ENCODE data around the gene KRT31. TPM values are rescaled to one million over a fixed set of nuclear protein-coding genes. Genes with fewer than 3 reads are reported as not detected.

The KRT31 gene
- total and polyA plus RNA-seq, 2 of the 4 experiments (the other 2 are of a cell fraction) = 0.05 TPM; not detected in 1

DNA sequence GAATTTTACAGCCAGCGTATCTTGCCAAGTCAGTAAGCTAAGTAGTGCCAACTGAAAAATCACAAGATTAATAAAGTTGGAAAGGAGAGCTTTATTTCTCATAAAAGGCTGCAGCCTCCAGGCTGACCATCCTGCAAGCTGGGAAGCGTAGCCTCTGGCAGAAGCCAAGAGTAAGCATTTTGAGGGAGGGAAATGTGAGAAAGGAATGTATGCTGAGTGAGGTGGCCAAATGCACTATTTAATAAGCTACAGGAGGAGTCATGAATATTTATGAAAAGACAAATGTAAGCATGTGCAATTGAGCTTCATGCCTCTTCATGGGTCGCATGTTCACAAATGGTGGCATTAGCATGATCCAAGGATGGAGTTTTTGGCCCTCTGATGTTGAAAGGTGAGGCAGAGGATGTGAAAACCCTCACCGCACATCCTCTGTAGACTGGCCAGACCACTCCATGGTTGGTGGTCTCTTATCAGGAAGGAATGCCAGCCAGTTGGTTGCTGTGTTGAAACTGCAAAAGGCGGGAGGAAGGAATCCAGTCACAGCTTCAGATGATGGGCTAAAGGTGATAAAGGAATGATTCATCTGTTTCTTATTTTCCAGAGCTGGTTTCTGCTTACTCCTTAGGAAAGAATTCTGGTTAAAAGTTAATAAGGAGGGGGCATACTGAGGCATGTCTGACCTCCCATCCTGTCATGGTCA, 37.0 kb downstream of the KRT31 start:
- TF ChIP-seq USF2 (IDR thresholded peaks at IDR 0.05; ENCODE audit: low read depth, low read length) = no peak
- peak; percentile 47 for TF ChIP-seq FOS (IDR thresholded peaks at IDR 0.05; ENCODE audit: low read depth, low read length)
- no peak for TF ChIP-seq RFX5 (IDR thresholded peaks at IDR 0.05; ENCODE audit: low read depth, low read length)
- peak; percentile 37; the same call in 1 of the 2 replicates for TF ChIP-seq CEBPB (IDR thresholded peaks at IDR 0.05; ENCODE audit: low read depth, low read length)
- no peak for TF ChIP-seq MAZ (IDR thresholded peaks at IDR 0.05; ENCODE audit: borderline replicate concordance, low read depth, low read length)
- peak; percentile 59 for DNase-seq
- POLR2A ChIA-PET (ENCODE audit: unreplicated experiment) = no interaction called here

More for the DNA sequence above, 37.0 kb downstream of the KRT31 start:
- H2AK5ac ChIP-seq (ENCODE audit: low read depth, low read length) = peak overlapping the region; percentile 74; the same call in 1 of the 2 replicates
- H2BK120ac ChIP-seq (ENCODE audit: low read depth, low read length) = peak overlapping the region; percentile 64
- peak overlapping the region; percentile 86; the same call in 1 of the 2 replicates for H2BK20ac ChIP-seq (ENCODE audit: low read depth, low read length)
- H2BK15ac ChIP-seq (ENCODE audit: low read depth, low read length) = 0 out of 3 replicates have a peak overlapping the region, but pooled peaks have one; percentile 23
- H4K8ac ChIP-seq (ENCODE audit: low read depth in 2 of 2, low read length in 2 of 2) = no peak overlapping the region; a peak in 1 of 4 replicates
- no peak overlapping the region for H3K56ac ChIP-seq (ENCODE audit: extremely low read depth, insufficient read depth, low read length)
- no peaks in the 10 kb centered on the region for H3K36me3 ChIP-seq (ENCODE audit: control insufficient read depth, insufficient read depth, low read length)
- H3K9me1 ChIP-seq (ENCODE audit: insufficient read depth, low read length) = peaks cover 4% of the 10 kb centered on the region
- intact Hi-C loops (cut with micrococcal nuclease) (no loop called here), in situ Hi-C loops (cut with MboI; ENCODE audit: low sequenced_read_pairs) (no loop called here), dilution Hi-C loops (cut with HindIII; ENCODE audit: low sequenced_read_pairs, unreplicated experiment) (no loop called here)
- H2AK9ac ChIP-seq (replicated peaks; ENCODE audit: low read depth, low read length, poor library complexity) = no peak overlapping the region
- peak; percentile 17 for ATAC-seq (ENCODE audit: low read depth)
- peaks cover 2% of the 10 kb centered on the region; the same call in 1 of the 2 replicates for H3K4me1 ChIP-seq (ENCODE audit: control insufficient read depth, insufficient read depth, low read length)
- H3K14ac ChIP-seq (replicated peaks; ENCODE audit: low read depth, low read length) = peak overlapping the region; percentile 7; the same call in 1 of the 2 replicates
- 92% methylated on average over 2 of the region's 5 CpGs; no CpG with 5 or more reads in 1 of the 2 experiments for WGBS, 2 experiments (ENCODE audit: extremely low coverage in 2 of 2, insufficient read length in 1 of 2)
- H3K9me3 ChIP-seq (ENCODE audit: control insufficient read depth, insufficient read depth, low read length) = peaks cover 5% of the 10 kb centered on the region
- H3K18ac ChIP-seq (ENCODE audit: low read depth, low read length) = peak overlapping the region; percentile 34; the same call in 1 of the 2 replicates
- no peaks in the 10 kb centered on the region for H3K79me1 ChIP-seq (ENCODE audit: low read depth in 1 of 2, low read length in 2 of 2)
- BruUV-seq (replicated peaks) = no TSS peak
- H2BK5ac ChIP-seq (ENCODE audit: low read depth, low read length, poor library complexity, severe bottlenecking) = peak overlapping the region; percentile 87
- no peak overlapping the region for H3K9ac ChIP-seq (ENCODE audit: low read depth, low read length)
- H3K27ac ChIP-seq (ENCODE audit: insufficient read depth, low read length) = no peak overlapping the region; the same call in 1 of the 2 replicates
- no peaks in the 10 kb centered on the region for H3K27me3 ChIP-seq (ENCODE audit: control insufficient read depth, insufficient read depth, low read length)
- H3K4ac ChIP-seq (ENCODE audit: low read depth, low read length) = peak overlapping the region; percentile 46; the same call in 1 of the 2 replicates
- H4K5ac ChIP-seq (ENCODE audit: low read depth, low read length) = no peak overlapping the region; the same call in 1 of the 2 replicates
- H3K4me3 ChIP-seq (ENCODE audit: insufficient read depth, low read depth, low read length) = no peak overlapping the region
- H4K91ac ChIP-seq (ENCODE audit: insufficient read depth, low read depth, low read length) = peak overlapping the region; percentile 42; the same call in 1 of the 2 replicates
- H2AFZ ChIP-seq (replicated peaks; ENCODE audit: low read length, poor library complexity) = peak overlapping the region; percentile 79
- no peak overlapping the region for H3K4me2 ChIP-seq (ENCODE audit: low read depth, low read length)
- H4K20me1 ChIP-seq (ENCODE audit: insufficient read depth, low read length) = no peaks in the 10 kb centered on the region
- H3K23ac ChIP-seq (ENCODE audit: low read depth, low read length) = no peak overlapping the region
- CTCF ChIA-PET = no interaction called here
